Cardiac atrium fibroblast (primary cell): Measurements from ENCODE around the gene OR4C11. TPM values are rescaled to one million over a fixed set of nuclear protein-coding genes. Genes with fewer than 3 reads are reported as not detected.

Experiments used
- total RNA-seq: library from RNA; depleted of rRNA; stranded (reverse); fragments of >200 nt; gene quantifications from 2 replicates; pipeline ENCODE4 v1.2.3, GENCODE V29; 2015

The OR4C11 gene
- total RNA-seq = not detected in 2 replicates

GRCh38 chr11:55607545-55607944, at the start of gene OR4C11:
OR4C11 (minus strand) TSS chr11:55607645; CDS start chr11:55604373, 3,272 bp downstream.

GRCh38 chr11:55648027-55648426, 40.6 kb upstream of the OR4C11 start, which contains the start of gene OR4S2:
OR4S2 (plus strand) TSS chr11:55648327; CDS start chr11:55650904, 2,577 bp downstream.

GRCh38 chr11:55634813-55635212, 27.4 kb upstream of the OR4C11 start, which contains the start of gene OR4P4:
OR4P4 (plus strand) TSS chr11:55635113.

GRCh38 chr11:55571828-55572227, 35.6 kb downstream of the OR4C11 start, which contains the start of gene OR4C16:
OR4C16 (plus strand) TSS chr11:55572128; CDS start chr11:55572128, 0 bp downstream.

GRCh38 chr11:55554169-55554568, 53.3 kb downstream of the OR4C11 start, which contains the start of gene OR4C15:
OR4C15 (plus strand) TSS chr11:55554469; CDS start chr11:55554469, 0 bp downstream.

Other genes with a start within 250 kb of the OR4C11 start
- not detected in 2 replicates for gene OR4A15, start 239.7 kb downstream of the OR4C11 start, total RNA-seq
- not detected in 2 replicates for gene OR4C15, start 53.2 kb downstream of the OR4C11 start, total RNA-seq
- gene OR4C16, start 35.5 kb downstream of the OR4C11 start, total RNA-seq = not detected in 2 replicates
- gene OR4P4, start 27.5 kb upstream of the OR4C11 start, total RNA-seq = not detected in 2 replicates
- gene OR4S2, start 40.7 kb upstream of the OR4C11 start, total RNA-seq = not detected in 2 replicates
- not detected in 2 replicates for gene OR4C6, start 54.6 kb upstream of the OR4C11 start, total RNA-seq
- gene OR5D13, start 165.8 kb upstream of the OR4C11 start, total RNA-seq = not detected in 2 replicates
- gene OR5D14, start 187.9 kb upstream of the OR4C11 start, total RNA-seq = not detected in 2 replicates
- not detected in 2 replicates for gene OR5L1, start 203.7 kb upstream of the OR4C11 start, total RNA-seq
- not detected in 2 replicates for gene OR5D18, start 212.0 kb upstream of the OR4C11 start, total RNA-seq
- not detected in 2 replicates for gene OR5L2, start 219.6 kb upstream of the OR4C11 start, total RNA-seq
- not detected in 2 replicates for gene OR5D16, start 231.1 kb upstream of the OR4C11 start, total RNA-seq